Measurements from ENCODE around the gene CDC23. TPM values are rescaled to one million over a fixed set of nuclear protein-coding genes. Genes with fewer than 3 reads are reported as not detected.
"Not testable (repeated sequence)": the region's sequence is repeated elsewhere in the genome, so short reads cannot be mapped to it uniquely, and the experiment has no call there.

CDC23 gene
- total RNA-seq = 17.2 TPM

GRCh38 chr5:138213161-138214029 lies at the start of gene CDC23:
TSS of gene CDC23 (minus strand) at chr5:138213323. CDS start at chr5:138213312, 11 bp downstream.
- Histone ChIP-seq H3K27me3 (ENCODE audit: insufficient read depth, low read length) (no peaks in the 10 kb centered on the region), H3K4me3 (ENCODE audit: low read length) (peak within 1 kb of the TSS; percentile 84), H3K4me1 (ENCODE audit: insufficient read depth, low read length) (peaks cover 24% of the 10 kb centered on the region), H3K9me3 (ENCODE audit: low read depth, low read length) (no peaks in the 10 kb centered on the region)

GRCh38 chr5:138258704-138259292 lies 45.7 kb upstream of the CDC23 start:
- no peak overlapping the region for H3K4me3 ChIP-seq (ENCODE audit: low read length)
- no peaks in the 10 kb centered on the region for H3K4me1 ChIP-seq (ENCODE audit: insufficient read depth, low read length)
- no peaks in the 10 kb centered on the region for H3K27me3 ChIP-seq (ENCODE audit: insufficient read depth, low read length)
- no peaks in the 10 kb centered on the region for H3K9me3 ChIP-seq (ENCODE audit: low read depth, low read length)

- H3K27me3 ChIP-seq (ENCODE audit: insufficient read depth, low read length) = no peaks in the 10 kb centered on the region
- no peaks in the 10 kb centered on the region for H3K9me3 ChIP-seq (ENCODE audit: low read depth, low read length)
- H3K4me3 ChIP-seq (ENCODE audit: low read length) = no peak overlapping the region
- H3K4me1 ChIP-seq (ENCODE audit: insufficient read depth, low read length) = no peaks in the 10 kb centered on the region
Observed at GRCh38 chr5:138257583-138257982, 44.5 kb upstream of the CDC23 start.

GRCh38 chr5:138252944-138253343 lies 39.8 kb upstream of the CDC23 start:
- Histone ChIP-seq H3K4me3 (ENCODE audit: low read length) (no peak overlapping the region), H3K4me1 (ENCODE audit: insufficient read depth, low read length) (no peaks in the 10 kb centered on the region), H3K9me3 (ENCODE audit: low read depth, low read length) (no peaks in the 10 kb centered on the region), H3K27me3 (ENCODE audit: insufficient read depth, low read length) (no peaks in the 10 kb centered on the region)

GRCh38 chr5:138247800-138248199 lies 34.7 kb upstream of the CDC23 start:
- H3K27me3 ChIP-seq (ENCODE audit: insufficient read depth, low read length); H3K4me3 ChIP-seq (ENCODE audit: low read length); H3K9me3 ChIP-seq (ENCODE audit: low read depth, low read length); H3K4me1 ChIP-seq (ENCODE audit: insufficient read depth, low read length): not testable (repeated sequence)

GRCh38 chr5:138246822-138247221 lies 33.7 kb upstream of the CDC23 start:
- Histone ChIP-seq H3K4me1 (ENCODE audit: insufficient read depth, low read length) (peaks cover 6% of the 10 kb centered on the region), H3K27me3 (ENCODE audit: insufficient read depth, low read length) (peaks cover 9% of the 10 kb centered on the region), H3K4me3 (ENCODE audit: low read length) (no peak overlapping the region), H3K9me3 (ENCODE audit: low read depth, low read length) (no peaks in the 10 kb centered on the region)

- Histone ChIP-seq H3K4me1 (ENCODE audit: insufficient read depth, low read length) (peaks cover 11% of the 10 kb centered on the region), H3K4me3 (ENCODE audit: low read length) (no peak overlapping the region), H3K27me3 (ENCODE audit: insufficient read depth, low read length) (peaks cover 14% of the 10 kb centered on the region)
Observed at GRCh38 chr5:138246334-138246733, 33.2 kb upstream of the CDC23 start.

GRCh38 chr5:138245717-138246116 lies 32.6 kb upstream of the CDC23 start:
- Histone ChIP-seq H3K27me3 (ENCODE audit: insufficient read depth, low read length) (peaks cover 19% of the 10 kb centered on the region), H3K4me3 (ENCODE audit: low read length) (no peak overlapping the region), H3K9me3 (ENCODE audit: low read depth, low read length) (no peaks in the 10 kb centered on the region), H3K4me1 (ENCODE audit: insufficient read depth, low read length) (peaks cover 17% of the 10 kb centered on the region)

More at GRCh38 chr5:138246334-138246733, 33.2 kb upstream of the CDC23 start:
- no peaks in the 10 kb centered on the region for H3K9me3 ChIP-seq (ENCODE audit: low read depth, low read length)

- Histone ChIP-seq H3K27me3 (ENCODE audit: insufficient read depth, low read length) (peaks cover 29% of the 10 kb centered on the region), H3K9me3 (ENCODE audit: low read depth, low read length) (no peaks in the 10 kb centered on the region)
Observed at GRCh38 chr5:138243794-138244193, 30.7 kb upstream of the CDC23 start.

GRCh38 chr5:138241688-138242571 lies 28.8 kb upstream of the CDC23 start:
- Histone ChIP-seq H3K9me3 (ENCODE audit: low read depth, low read length) (no peaks in the 10 kb centered on the region), H3K4me1 (ENCODE audit: insufficient read depth, low read length) (peaks cover 21% of the 10 kb centered on the region), H3K27me3 (ENCODE audit: insufficient read depth, low read length) (peaks cover 29% of the 10 kb centered on the region), H3K4me3 (ENCODE audit: low read length) (peak overlapping the region; percentile 24)

More at GRCh38 chr5:138243794-138244193, 30.7 kb upstream of the CDC23 start:
- Histone ChIP-seq H3K4me3 (ENCODE audit: low read length) (no peak overlapping the region), H3K4me1 (ENCODE audit: insufficient read depth, low read length) (peaks cover 21% of the 10 kb centered on the region)

GRCh38 chr5:138240650-138241385 lies 27.7 kb upstream of the CDC23 start:
- Histone ChIP-seq H3K4me1 (ENCODE audit: insufficient read depth, low read length) (peaks cover 21% of the 10 kb centered on the region), H3K9me3 (ENCODE audit: low read depth, low read length) (no peaks in the 10 kb centered on the region), H3K27me3 (ENCODE audit: insufficient read depth, low read length) (peaks cover 29% of the 10 kb centered on the region), H3K4me3 (ENCODE audit: low read length) (no peak overlapping the region)

GRCh38 chr5:138238034-138238433 lies 24.9 kb upstream of the CDC23 start:
- peaks cover 29% of the 10 kb centered on the region for H3K27me3 ChIP-seq (ENCODE audit: insufficient read depth, low read length)
- peaks cover 21% of the 10 kb centered on the region for H3K4me1 ChIP-seq (ENCODE audit: insufficient read depth, low read length)
- H3K9me3 ChIP-seq (ENCODE audit: low read depth, low read length) = no peaks in the 10 kb centered on the region
- no peak overlapping the region for H3K4me3 ChIP-seq (ENCODE audit: low read length)

GRCh38 chr5:138234651-138235050 lies 21.5 kb upstream of the CDC23 start:
- no peak overlapping the region for H3K4me3 ChIP-seq (ENCODE audit: low read length)
- no peaks in the 10 kb centered on the region for H3K4me1 ChIP-seq (ENCODE audit: insufficient read depth, low read length)
- H3K27me3 ChIP-seq (ENCODE audit: insufficient read depth, low read length) = peaks cover 8% of the 10 kb centered on the region
- H3K9me3 ChIP-seq (ENCODE audit: low read depth, low read length) = no peaks in the 10 kb centered on the region

GRCh38 chr5:138233280-138233679 lies 20.2 kb upstream of the CDC23 start:
- Histone ChIP-seq H3K9me3 (ENCODE audit: low read depth, low read length) (no peaks in the 10 kb centered on the region), H3K4me1 (ENCODE audit: insufficient read depth, low read length) (no peaks in the 10 kb centered on the region), H3K27me3 (ENCODE audit: insufficient read depth, low read length) (no peaks in the 10 kb centered on the region), H3K4me3 (ENCODE audit: low read length) (no peak overlapping the region)
